BE2C (cell line): Measurements from ENCODE around the gene PCSK2.
"Not testable (repeated sequence)": the region's sequence is repeated elsewhere in the genome, so short reads cannot be mapped to it uniquely, and the experiment has no call there.

Experiments used
- DNase-seq: peaks from one replicate; pipeline ENCODE4 v3.0.0-alpha.2; 2020
- H3K27me3 ChIP-seq: fragments of 250-450 bp; sonication (Bioruptor Pico); 2 replicates; pipeline ENCODE4 v1.5.1; 2020; ENCODE audit warnings: mild to moderate bottlenecking
- H3K36me3 ChIP-seq: fragments of 250-450 bp; sonication (Bioruptor Pico); 2 replicates; pipeline ENCODE4 v1.5.1; 2020; ENCODE audit warnings: mild to moderate bottlenecking
- H3K4me1 ChIP-seq: fragments of 250-450 bp; sonication (Bioruptor Pico); 2 replicates; pipeline ENCODE4 v1.5.1; 2020
- H3K4me3 ChIP-seq: 2 replicates; pipeline ENCODE4 v1.5.1; 2011; ENCODE audit warnings: low read depth, low read length
- H3K9me3 ChIP-seq: fragments of 250-450 bp; sonication (Bioruptor Pico); 2 replicates; pipeline ENCODE4 v1.5.1; 2020
- CTCF ChIP-seq: IDR thresholded peaks from 2 replicates; pipeline ENCODE4 v1.5.1; 2012; ENCODE audit warnings: mild to moderate bottlenecking, low read depth, low read length

Gene PCSK2

GRCh38 chr20:17202030-17202429 is 24.8 kb upstream of the PCSK2 start:
- Histone ChIP-seq H3K27me3 (peaks cover 14% of the 10 kb centered on the region), H3K36me3 (no peaks in the 10 kb centered on the region), H3K4me3 (no peak overlapping the region), H3K4me1 (no peaks in the 10 kb centered on the region), H3K9me3 (no peaks in the 10 kb centered on the region)
- TF ChIP-seq CTCF: no peak
- no peak for DNase-seq

GRCh38 chr20:17202673-17203072 is 24.2 kb upstream of the PCSK2 start:
- H3K4me1 ChIP-seq: no peaks in the 10 kb centered on the region
- H3K27me3 ChIP-seq: peaks cover 14% of the 10 kb centered on the region
- H3K4me3 ChIP-seq: no peak overlapping the region
- no peaks in the 10 kb centered on the region for H3K9me3 ChIP-seq
- no peaks in the 10 kb centered on the region for H3K36me3 ChIP-seq
- TF ChIP-seq CTCF: no peak
- DNase-seq: no peak

- DNase-seq: no peak
- Histone ChIP-seq H3K36me3 (no peaks in the 10 kb centered on the region), H3K4me1 (no peaks in the 10 kb centered on the region), H3K9me3 (no peaks in the 10 kb centered on the region), H3K4me3 (no peak overlapping the region), H3K27me3 (peaks cover 14% of the 10 kb centered on the region)
- TF ChIP-seq CTCF: no peak
Measured at GRCh38 chr20:17205084-17205813, 21.6 kb upstream of the PCSK2 start.

- Histone ChIP-seq H3K36me3 (no peaks in the 10 kb centered on the region), H3K4me3 (no peak overlapping the region), H3K4me1 (no peaks in the 10 kb centered on the region), H3K9me3 (no peaks in the 10 kb centered on the region), H3K27me3 (no peaks in the 10 kb centered on the region)
- no peak for DNase-seq
- no peak for TF ChIP-seq CTCF
Measured at GRCh38 chr20:17210387-17210786, 16.5 kb upstream of the PCSK2 start.

GRCh38 chr20:17210983-17211382 is 15.9 kb upstream of the PCSK2 start:
- Histone ChIP-seq H3K4me1 (no peaks in the 10 kb centered on the region), H3K9me3 (no peaks in the 10 kb centered on the region), H3K27me3 (no peaks in the 10 kb centered on the region), H3K36me3 (no peaks in the 10 kb centered on the region), H3K4me3 (no peak overlapping the region)
- no peak for DNase-seq
- TF ChIP-seq CTCF: no peak

- H3K4me3 ChIP-seq: no peak overlapping the region
- DNase-seq: no peak
- H3K4me1 ChIP-seq: no peaks in the 10 kb centered on the region
- no peak for TF ChIP-seq CTCF
- no peaks in the 10 kb centered on the region for H3K9me3 ChIP-seq
- no peaks in the 10 kb centered on the region for H3K36me3 ChIP-seq
- no peaks in the 10 kb centered on the region for H3K27me3 ChIP-seq
Measured at GRCh38 chr20:17215167-17215566, 11.7 kb upstream of the PCSK2 start.

- not testable (repeated sequence) for H3K27me3 ChIP-seq, H3K36me3 ChIP-seq, H3K9me3 ChIP-seq, H3K4me3 ChIP-seq, DNase-seq, H3K4me1 ChIP-seq
Measured at GRCh38 chr20:17219856-17220255, 7.0 kb upstream of the PCSK2 start.
